ENCODE results near the gene LRRC4C.
"Not testable (repeated sequence)": the region's sequence is repeated elsewhere in the genome, so short reads cannot be mapped to it uniquely, and the experiment has no call there.

The LRRC4C gene

DNA sequence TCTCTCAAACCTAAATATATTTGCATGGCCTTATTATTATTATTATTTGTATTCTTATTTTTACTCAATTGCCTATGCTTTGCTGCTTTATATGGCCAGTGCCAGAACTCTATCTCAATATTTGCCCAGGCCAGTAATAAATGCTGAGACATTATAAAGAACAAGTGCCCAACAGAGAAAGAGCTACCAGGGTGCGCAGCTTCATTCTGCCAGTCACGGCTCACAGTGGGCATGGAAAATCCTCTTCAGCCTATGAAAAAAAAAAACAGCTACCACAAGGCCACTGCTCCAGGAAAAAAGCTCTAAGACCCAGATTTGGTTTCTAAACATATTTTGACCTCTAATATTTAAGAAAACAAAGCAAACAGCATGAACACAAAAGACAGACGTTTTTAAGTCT lies 1223.6 kb downstream of the LRRC4C start:
- no peak for DNase-seq (ENCODE audit: low read depth in 2 of 2)

DNA sequence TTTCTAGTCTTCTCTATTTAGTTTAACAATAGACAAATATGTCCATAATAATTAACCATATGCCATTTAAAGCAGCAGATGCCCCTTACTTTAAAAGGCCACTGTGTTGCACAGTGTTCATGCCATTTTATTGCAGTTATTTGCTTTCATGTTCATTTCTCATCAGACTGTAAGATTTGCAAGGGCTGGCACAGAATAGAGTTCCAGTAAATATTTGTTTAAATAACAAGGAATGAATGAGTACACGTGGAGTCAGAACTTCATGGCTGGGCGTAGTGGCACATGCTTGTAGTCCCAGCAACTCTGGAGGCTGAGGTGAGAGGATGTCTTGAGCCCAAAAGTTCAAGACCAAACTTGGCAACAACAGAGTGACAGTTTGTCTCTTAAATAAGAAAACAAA lies 1228.6 kb downstream of the LRRC4C start:
- no peak for DNase-seq (ENCODE audit: low read depth in 2 of 2)

DNA sequence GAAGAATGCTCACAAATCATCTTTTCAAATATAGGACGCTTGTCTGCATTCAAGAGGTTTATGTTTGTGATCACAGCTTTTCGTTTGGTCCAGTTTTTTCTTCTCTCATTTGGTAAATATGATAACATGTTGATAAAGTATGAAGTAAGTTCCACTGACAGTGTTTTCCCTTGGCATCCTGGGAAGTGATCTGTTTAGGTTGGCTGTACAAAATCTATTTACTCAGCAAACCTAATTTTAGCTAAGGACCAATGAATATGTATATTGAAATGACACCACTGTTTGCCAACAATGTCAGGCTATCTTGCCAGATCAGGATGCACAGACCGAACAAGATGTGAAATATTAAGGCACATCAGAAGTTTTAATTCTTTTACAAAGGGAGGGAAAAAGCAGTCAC lies 1230.8 kb downstream of the LRRC4C start:
- no peak for DNase-seq (ENCODE audit: low read depth in 2 of 2)

DNA sequence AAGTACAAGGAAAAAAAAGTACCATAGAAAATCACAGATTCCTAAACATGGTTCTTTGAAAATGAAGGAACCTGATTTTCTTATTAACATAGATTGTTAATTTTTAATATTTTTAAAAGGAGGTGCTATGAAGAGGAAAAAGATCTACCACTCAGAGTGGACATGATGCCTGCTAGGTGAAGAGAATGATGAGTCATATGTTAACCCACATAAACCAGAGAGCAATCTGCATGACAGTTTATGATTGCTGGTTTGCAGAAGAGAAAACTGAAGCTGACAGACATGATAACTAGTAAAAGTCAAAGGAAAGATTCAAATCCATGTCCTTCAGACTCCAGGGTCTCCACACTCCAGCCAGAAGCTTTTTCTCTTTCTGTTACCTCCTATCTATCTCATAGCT lies 1231.7 kb downstream of the LRRC4C start:
- no peak for DNase-seq (ENCODE audit: low read depth in 2 of 2)

DNA sequence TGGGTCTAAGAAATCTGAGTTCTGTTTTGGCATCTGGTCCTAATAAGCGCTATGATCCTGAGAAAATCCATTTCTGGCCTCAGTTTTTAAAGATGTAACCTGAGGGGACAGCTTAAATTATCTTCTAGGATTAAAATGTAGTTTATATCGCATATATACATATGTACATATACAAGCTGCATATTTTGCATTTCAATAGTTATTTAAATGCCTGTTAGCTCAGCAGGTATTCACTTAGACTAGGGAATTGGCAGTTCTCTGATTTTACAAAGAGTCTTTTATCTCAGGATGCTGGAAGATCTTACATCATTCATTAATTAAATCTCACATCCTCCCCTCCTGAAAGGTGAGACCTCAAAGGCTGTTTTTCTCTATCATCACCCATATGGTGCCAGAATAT lies 1232.8 kb downstream of the LRRC4C start:
- DNase-seq (ENCODE audit: low read depth in 2 of 2): no peak

DNA sequence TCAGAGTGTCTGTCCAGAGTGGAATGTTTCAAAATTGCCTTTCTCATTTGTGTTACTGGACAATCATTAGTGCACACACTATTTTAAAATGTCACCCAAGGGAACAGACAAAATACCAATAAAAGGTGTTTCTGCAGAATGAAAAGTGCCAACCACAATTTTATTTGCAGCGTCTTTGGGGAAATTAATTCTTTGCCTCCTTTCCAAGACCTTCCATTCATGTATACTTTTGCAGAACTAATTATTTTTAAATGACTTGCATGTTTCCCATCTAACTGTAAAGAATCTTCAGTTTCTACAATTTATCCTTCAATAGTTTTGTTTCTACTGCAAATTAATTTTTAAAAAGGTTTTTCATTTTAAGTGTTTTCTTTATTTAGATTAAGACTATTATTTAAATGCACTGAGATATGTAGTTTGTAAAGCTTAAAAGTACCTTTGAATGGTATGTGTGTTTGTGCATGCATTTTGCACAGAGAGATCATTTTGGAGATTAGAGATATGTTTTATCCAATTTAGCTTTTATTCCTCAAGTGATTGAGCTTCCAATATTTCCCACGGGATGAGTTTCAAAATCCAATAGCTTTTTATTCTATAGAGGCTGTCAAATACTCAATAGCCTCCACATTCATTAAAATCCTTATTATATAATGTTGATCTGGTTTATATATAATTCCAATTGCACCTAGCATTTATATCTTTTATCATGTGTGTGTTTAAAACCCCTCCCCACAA lies 1235.7 kb downstream of the LRRC4C start:
- no peak for DNase-seq (ENCODE audit: low read depth in 2 of 2)

DNA sequence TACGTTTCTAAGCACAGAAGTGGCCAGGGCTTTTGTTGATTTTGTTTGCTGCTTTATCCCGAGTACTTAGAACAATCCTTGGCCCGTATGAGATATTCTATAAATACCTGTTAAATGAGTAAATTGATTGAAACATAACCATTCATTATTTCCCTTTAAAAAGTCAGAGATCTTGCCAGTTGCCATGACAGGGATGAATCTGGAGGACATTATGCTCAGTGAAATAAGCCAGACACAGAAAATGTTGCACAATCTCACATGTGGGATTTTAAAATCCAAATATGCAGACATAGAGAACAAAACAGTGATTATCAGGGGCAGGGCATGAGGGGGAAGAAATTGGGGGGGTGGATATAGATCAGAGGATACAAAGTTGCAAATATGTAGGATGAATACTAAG lies 1240.1 kb downstream of the LRRC4C start:
- DNase-seq (ENCODE audit: low read depth in 2 of 2): no peak

DNA sequence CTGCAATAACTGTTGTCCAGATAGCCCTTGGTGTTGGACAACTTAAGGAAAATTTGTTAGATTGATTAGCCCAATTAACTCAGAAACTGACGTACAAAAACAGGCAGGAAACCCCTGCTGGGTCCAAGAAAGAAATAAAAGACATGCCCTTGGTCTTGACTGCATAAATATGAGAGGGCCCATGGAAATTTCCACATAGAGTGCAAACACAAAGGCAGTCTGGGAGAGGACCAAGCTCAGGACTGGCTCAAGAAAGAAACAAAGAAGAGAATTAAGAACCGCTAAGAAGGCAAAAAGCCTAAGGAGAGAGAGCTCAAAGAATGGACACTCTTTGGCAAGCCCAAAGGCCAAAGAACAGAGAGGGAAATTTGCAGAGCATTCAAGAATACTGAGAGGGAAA lies 1243.9 kb downstream of the LRRC4C start:
- no peak for DNase-seq (ENCODE audit: low read depth in 2 of 2)

DNA sequence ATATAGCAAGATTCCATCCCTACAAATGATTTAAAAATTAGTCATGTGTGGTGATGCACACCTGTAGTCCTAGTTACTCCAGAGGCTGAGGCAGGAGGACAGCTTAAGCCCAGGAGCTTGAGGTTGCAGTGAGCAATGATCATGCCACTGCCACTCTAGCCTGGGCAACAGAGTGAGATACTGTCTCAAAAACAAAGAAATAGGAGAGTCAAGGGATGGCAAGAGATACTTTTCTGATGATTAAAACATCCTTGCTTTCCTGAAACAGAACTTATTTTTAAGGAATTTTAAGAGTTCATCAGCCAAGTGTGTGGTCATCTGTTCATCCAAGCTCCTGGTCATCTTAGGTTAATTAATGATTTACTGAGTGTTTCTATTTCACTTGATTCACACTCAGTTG lies 1252.0 kb downstream of the LRRC4C start:
- no peak for DNase-seq (ENCODE audit: low read depth in 2 of 2)

DNA sequence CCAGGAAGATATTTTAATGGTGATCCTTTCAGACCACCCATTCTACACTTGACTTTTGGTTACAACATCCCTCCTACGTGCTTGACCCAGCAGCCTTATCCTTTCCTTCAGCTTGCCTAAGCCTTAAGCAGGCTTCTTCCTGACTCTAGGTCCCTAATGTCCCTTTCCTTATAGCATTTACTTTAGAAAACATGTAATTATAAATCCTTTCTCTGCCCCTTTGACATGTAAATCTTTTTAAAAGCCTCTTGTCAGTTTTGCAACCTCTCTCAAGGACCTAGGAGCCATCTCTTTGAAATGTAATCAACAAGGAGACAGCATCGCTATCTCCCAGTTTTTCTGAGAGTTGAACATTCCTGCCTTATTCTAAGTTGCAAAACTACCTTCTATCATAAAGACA lies 1255.2 kb downstream of the LRRC4C start:
- no peak for DNase-seq (ENCODE audit: low read depth in 2 of 2)

DNA sequence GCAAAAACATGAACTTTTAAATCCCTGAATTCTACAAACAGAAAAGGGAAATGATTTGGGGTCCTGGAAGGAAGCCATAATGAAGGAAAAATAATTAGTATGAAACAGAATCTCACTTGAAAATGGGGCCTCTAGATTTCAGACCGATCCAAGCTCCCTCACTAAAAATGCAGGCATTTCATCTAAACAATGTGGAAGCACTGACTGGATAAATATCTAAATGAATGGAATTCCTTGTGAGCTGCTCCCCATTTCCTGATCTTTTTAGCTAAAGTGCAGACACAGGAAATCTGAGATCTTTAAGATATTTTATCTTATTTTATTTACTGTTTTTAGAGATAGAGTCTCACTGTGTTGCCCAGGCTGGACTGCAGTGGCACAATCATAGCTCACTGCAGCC lies 1255.8 kb downstream of the LRRC4C start:
- no peak for DNase-seq (ENCODE audit: low read depth in 2 of 2)

DNA sequence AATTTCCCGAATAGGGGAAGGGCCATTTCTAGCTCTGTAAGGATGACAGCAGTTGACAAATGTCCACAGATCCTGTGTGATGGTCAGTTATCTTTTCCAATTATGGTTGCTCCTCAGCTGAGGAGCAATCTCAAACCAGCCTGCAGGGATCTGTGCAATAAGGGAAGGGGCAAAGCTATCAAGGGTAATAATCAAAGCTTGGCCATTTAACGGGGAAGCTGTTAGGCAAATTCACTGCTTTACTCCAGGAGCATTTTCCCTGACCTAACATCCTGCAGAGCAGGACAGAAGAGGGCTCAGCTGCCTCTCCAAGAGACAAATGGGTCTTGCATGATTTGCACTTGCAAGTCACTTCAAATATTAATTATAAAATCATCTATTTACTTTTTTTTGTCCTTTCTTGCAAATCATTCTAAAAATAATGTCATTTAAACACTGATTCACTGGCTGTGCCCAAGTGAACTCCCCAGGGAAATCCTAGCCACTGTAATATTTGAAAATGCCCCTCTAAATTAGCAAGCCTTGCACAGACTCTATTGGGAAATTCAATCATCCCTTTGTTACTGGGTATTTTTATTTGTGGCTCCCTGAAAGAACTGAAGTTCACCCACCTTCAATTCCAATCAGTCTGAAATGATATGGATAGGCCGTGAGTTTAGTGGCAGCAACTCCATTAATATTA lies 1256.7 kb downstream of the LRRC4C start:
- DNase-seq (ENCODE audit: low read depth in 2 of 2): no peak

DNA sequence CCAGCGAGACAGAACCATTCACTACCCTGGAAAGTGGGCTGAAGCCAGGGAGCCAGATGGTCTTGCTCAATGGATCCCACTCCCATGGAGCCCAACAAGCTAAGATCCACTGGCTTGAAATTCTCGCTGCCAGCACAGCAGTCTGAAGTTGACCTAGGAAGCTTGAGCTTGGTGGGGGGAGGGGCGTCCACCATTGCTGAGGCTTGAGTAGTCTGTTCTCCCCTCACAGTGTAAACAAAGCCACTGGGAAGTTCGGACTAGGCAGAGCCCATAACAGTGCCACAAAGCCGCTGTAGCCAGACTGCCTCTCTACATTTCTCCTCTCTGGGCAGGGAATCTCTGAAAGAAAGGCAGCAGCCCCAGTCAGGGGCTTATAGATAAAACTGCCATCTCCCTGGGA lies 1266.9 kb downstream of the LRRC4C start:
- not testable (repeated sequence) for DNase-seq (ENCODE audit: low read depth in 2 of 2)

DNA sequence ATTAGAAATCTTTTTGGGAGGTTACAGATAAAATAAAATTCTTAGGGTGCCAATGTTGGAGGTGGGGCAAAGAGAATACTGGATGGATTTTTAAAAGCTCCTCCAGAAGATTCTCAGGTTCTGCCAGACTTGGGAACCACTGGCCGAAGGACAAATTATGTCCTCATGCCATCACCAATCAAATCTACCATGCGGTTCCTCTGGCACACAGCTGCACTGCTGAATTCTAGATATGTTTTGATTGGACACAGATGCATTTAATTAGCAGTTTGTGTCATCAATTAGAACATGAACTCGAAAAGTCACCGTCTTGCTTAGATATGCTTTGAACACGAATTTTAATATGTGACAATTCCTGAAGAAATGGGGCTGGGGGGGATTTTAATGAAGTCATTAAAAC lies 1269.2 kb downstream of the LRRC4C start:
- DNase-seq (ENCODE audit: low read depth in 2 of 2): no peak

DNA sequence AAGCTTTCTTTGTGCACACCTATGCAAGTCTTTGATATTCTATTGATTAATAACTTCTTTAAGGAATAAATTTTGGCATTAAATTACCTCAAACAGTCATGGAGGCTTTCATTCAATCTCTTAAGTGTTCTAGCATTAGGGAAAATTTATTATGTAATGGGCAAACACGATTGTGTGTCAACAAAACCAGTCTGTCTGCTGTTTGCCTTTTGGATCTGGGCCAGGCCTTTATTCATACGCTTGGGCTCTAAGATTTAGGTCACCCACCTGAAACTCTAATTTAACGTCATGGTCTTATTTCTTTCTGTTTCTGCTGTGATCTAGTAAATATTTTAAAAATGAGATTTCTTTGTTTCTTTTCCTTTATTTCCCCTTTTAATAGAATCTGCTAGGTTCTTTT lies 1270.6 kb downstream of the LRRC4C start:
- DNase-seq (ENCODE audit: low read depth in 2 of 2): no peak

DNA sequence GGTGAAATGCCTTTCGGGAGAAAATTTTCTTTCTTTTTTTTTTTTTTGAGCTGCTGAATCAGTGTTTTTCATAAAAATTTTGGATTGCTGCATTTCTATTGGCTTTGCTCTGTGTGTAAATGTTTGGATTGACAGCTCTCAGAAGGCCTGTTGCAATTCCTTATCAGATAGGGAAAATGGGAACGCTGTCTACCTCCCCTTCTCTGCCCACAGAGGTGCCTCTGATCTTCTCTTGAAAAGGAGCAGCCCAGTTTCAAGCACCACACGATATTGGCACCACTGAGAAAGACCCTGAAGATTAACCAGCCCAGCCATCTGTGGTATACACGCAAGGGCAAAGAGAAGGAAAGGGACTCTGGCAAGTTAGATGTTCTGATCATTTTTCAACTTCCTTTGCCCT lies 1272.2 kb downstream of the LRRC4C start:
- no peak for DNase-seq (ENCODE audit: low read depth in 2 of 2)

DNA sequence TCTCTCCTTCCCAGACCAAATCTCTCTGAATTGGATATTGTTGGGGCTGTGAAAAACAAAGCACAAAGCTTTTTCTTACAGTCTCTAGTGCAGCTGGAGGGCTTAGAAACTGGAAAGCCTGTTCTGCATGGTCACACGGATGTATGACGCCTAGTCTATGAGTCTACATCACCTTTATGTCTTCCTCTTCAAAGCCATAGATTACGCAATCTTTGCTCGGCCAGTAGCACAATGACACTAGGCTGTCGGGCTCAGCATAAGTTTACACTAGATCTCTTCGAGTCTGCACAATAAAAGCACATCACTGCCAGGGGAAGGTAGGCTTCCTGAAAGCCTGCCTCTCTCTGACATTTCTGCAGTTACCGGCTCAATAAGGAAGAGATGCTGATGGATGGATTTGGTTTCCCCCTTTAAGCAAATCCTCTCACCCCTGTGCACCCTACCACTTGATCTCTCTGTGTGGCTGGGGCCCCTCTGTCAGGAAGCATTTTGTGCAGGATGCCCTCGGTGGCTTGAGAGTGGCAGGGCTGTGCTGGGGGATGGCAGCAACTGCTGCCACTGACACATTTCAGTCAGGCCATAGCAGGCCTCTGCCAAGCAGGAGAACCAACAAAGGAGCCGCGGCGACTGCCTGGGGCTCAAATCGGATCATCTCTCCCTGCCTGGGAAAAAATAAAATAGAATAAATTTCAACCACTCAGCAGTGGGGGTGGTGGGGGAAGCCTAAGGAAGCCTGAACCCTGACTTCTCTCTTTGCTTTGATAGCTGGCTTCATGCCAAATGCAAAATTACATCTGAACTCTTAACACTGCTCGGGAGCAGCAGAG lies 1272.8 kb downstream of the LRRC4C start:
- DNase-seq (ENCODE audit: low read depth in 2 of 2): no peak

DNA sequence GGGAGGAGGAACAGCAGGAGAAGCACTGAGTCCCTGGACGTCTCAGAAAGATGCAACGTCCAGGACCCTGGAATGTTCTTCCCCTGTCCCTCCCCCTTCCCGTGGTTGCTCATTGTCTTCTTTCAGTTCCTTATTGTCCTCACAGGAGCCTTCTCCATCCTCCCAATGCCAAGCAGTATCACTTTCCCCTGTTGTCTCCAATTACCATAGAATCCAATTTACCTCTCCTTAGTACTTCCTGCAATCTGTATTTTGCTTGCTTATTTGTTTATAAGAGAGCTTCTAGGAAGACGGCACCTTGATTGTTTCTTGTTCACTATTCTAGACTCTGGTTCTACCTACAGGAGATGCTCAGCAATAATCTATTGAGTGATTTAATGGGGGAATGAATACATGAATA lies 1273.7 kb downstream of the LRRC4C start:
- DNase-seq (ENCODE audit: low read depth in 2 of 2): no peak

DNA sequence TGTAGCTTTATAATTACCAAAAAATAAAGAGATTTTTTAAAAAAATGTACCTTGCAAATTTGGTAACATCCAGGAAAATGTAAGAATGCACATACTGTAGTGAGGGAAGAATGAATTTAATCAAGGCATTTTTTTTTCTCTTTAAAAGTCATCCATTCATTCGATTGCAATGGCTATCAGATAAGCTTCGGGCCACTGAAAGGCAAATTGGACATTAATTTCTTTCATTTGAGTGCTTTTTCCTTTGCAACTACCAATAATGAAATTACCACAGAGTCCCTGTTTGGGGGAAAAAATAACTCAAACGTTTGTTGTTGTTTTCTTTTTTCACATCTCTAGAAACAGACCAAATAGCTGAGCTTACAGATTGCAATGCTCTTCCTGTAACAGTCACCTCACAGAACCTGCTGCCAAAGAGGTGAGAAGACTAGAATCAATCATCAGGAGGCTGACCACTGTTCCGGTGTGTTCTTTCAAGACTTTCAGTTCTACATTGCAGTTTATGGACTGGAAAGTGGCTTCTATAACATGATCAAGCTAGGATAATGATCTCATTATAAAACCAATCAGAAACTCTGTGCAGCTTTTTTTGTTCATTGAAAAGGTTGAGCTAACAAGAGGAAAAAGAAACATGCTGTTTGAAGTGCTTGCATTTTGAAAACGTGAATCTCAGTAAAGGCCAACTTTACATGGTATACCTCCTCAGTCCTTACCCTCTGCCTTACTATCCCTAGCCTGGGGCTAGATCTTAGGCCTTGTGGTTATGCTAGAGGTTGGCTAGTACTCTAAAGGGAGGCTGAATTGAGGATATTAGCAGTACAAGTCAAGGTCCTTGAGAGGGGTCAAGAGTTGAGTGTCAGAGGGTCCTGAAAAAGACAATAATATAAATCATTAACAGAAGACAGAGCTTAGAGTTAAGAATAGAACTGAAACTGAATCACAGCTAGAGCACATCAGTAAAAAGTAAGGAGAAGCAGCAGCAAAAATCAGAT lies 1276.1 kb downstream of the LRRC4C start:
- DNase-seq (ENCODE audit: low read depth in 2 of 2): no peak

DNA sequence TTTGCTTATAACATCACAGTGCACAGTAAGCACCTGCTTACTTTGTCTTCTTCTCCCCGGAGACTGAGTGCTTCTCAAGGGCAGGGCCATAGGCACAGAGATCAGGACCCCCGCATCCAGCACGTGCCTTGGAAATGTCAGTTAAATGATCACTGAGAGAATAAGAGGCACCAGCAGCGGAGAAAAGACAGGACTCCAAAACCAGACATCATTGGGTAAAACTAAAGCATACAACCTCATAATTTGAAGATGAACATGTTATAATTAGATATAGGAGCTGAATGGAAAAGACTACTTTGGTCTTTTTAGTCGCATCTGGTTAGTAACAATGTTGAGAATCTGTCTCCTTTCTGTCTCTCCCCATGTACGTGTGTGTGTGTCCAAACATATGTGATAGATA lies 1279.9 kb downstream of the LRRC4C start:
- DNase-seq (ENCODE audit: low read depth in 2 of 2): no peak

DNA sequence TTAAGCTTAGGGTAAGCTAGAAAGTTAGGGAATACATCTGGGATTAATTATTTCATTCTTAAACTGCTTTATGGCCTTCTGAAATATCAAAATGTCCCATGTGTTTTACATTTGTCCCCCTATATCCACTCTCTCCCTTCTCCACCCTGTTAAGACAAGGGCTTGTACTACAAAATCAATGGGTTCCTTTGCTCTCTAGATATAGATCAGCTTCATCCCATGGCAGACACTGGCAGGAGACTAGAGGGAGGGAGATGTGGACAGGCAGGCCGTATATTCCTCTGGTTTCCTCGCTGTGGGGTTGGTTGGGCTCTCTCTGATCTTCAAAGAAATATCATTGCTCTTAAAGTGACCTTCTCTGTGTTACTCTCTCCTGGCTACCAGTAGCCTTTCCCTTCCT lies 1281.0 kb downstream of the LRRC4C start:
- DNase-seq (ENCODE audit: low read depth in 2 of 2): no peak

DNA sequence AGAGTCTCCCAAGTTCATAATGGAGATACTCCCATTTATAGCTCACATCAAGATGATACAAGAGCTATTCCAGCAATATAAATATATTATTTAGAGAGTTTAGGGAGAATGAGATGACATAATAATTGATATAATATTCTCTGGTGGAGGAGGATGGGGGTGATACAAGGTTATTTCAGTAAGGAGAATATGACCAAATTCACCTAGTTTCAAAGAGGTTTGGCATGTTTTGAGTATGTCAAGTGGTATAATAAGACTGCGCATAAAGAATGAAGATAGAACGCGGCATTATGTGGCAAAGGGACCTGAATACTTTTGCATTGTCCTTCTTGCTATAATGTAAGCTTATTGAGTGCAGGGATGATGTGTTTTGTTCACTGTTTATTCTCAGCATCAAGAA lies 1283.5 kb downstream of the LRRC4C start:
- DNase-seq (ENCODE audit: low read depth in 2 of 2): no peak
